A549 treated with CORT108297 at 1 μM for 4 hours (cell line): ENCODE results near the gene HOXB1. TPM values are rescaled to one million over a fixed set of nuclear protein-coding genes. Genes with fewer than 3 reads are reported as not detected.

Experiments
- total RNA-seq: library from RNA; stranded (reverse); fragments of 200-300 nt; extraction: Qiagen RNA extraction; gene quantifications from 5 replicates; pipeline ENCODE4 v1.2.3, GENCODE V29; 2022

Gene HOXB1
- not detected in 5 replicates for total RNA-seq

GRCh38 chr17:48530887-48531272, at the start of gene HOXB1:
HOXB1 (minus strand) TSS chr17:48531011; CDS start chr17:48530904, 107 bp downstream.

GRCh38 chr17:48577946-48578615, 47.3 kb upstream of the HOXB1 start, which contains the start of gene HOXB4:
HOXB4 (minus strand) TSS chr17:48578350; CDS start chr17:48578319, 31 bp downstream.

GRCh38 chr17:48545022-48545375, 14.2 kb upstream of the HOXB1 start, which contains the start of gene HOXB2:
HOXB2 (minus strand) TSS chr17:48545109; CDS start chr17:48544911, 198 bp downstream.

Other genes with a start within 250 kb of the HOXB1 start
- 0.18 to 0.42 TPM (median 0.37 TPM) in 3 of 5 replicates, not detected in the others for gene SKAP1, start 100.8 kb downstream of the HOXB1 start, total RNA-seq
- gene HOXB2, start 14.1 kb upstream of the HOXB1 start, total RNA-seq = 0.51 to 0.76 TPM (median 0.55 TPM) in 5 replicates
- gene HOXB4, start 47.3 kb upstream of the HOXB1 start, total RNA-seq = 0.03 to 0.20 TPM (median 0.13 TPM) in 5 replicates
- 4.6 to 6.8 TPM (median 5.7 TPM) in 5 replicates for gene HOXB3, start 59.2 kb upstream of the HOXB1 start, total RNA-seq
- 1.5 to 2.9 TPM (median 2.6 TPM) in 5 replicates for gene HOXB5, start 62.8 kb upstream of the HOXB1 start, total RNA-seq
- gene HOXB6, start 74.0 kb upstream of the HOXB1 start, total RNA-seq = 4.2 to 6.5 TPM (median 6.2 TPM) in 5 replicates
- 32.6 to 36.9 TPM (median 33.6 TPM) in 5 replicates for gene HOXB7, start 80.0 kb upstream of the HOXB1 start, total RNA-seq
- gene HOXB8, start 84.3 kb upstream of the HOXB1 start, total RNA-seq = 6.4 to 9.9 TPM (median 9.2 TPM) in 5 replicates
- 7.5 to 8.7 TPM (median 7.8 TPM) in 5 replicates for gene HOXB9, start 95.3 kb upstream of the HOXB1 start, total RNA-seq
- not detected in 5 replicates for gene PRAC1, start 191.5 kb upstream of the HOXB1 start, total RNA-seq
- gene PRAC2, start 192.2 kb upstream of the HOXB1 start, total RNA-seq = not detected in 5 replicates
- gene HOXB13, start 197.7 kb upstream of the HOXB1 start, total RNA-seq = 2.1 to 2.6 TPM (median 2.4 TPM) in 5 replicates